GM23248 (cell line): ENCODE measurements around the gene CNIH3.

ENCODE experiments used
- EZH2 ChIP-seq: fragments of 200-600 bp; sonication (generic); IDR thresholded peaks from 2 replicates; pipeline ENCODE4 v1.6.1; 2018; ENCODE audit warnings: antibody characterized with exemption, mild to moderate bottlenecking; ENCODE audit not compliant: insufficient read depth, poor library complexity, severe bottlenecking
- EZH2phosphoT487 ChIP-seq: fragments of 200-600 bp; sonication (generic); IDR thresholded peaks from 2 replicates; pipeline ENCODE4 v1.6.1; 2018; ENCODE audit warnings: antibody characterized with exemption, moderate library complexity, mild to moderate bottlenecking, low read depth; ENCODE audit not compliant: insufficient read depth

GRCh38 chr1:224769452-224770335 lies 153.6 kb downstream of the CNIH3 start:
- no peak for TF ChIP-seq EZH2
- TF ChIP-seq EZH2phosphoT487: no peak
